CD14-positive monocyte (primary cell): ENCODE data around the gene MRPL4. TPM values are rescaled to one million over a fixed set of nuclear protein-coding genes. Genes with fewer than 3 reads are reported as not detected.
A peak's percentile ranks its signal among the peaks of the same experiment; 100 is the strongest.

ENCODE experiments used
- DNase-seq, 3 donors: peaks; one replicate each; pipeline ENCODE4 v3.0.0-alpha.2; 2011 to 2022
- H2AFZ ChIP-seq: 2 replicates; pipeline ENCODE4 v1.6.0; 2012; ENCODE audit warnings: mild to moderate bottlenecking, low read depth, low read length, inconsistent platforms; ENCODE audit not compliant: insufficient read depth, poor library complexity, severe bottlenecking
- H3K27ac ChIP-seq, 2 donors: 1 replicate in 1 of 2; 2 replicates in 1 of 2; pipeline ENCODE4 v1.5.1; 2012 to 2013; ENCODE audit warnings: low read length in 2 of 2, control low read depth in 1 of 2, inconsistent platforms in 1 of 2, low read depth in 1 of 2, mild to moderate bottlenecking in 1 of 2
- H3K27me3 ChIP-seq, 2 donors: one replicate each; pipeline versions ENCODE4 v1.6.0 to v1.6.1; 2011 to 2013; ENCODE audit warnings: low read length in 2 of 2; ENCODE audit not compliant: control insufficient read depth in 2 of 2, insufficient read depth in 2 of 2
- H3K36me3 ChIP-seq, 2 donors: replicated peaks in 1 of 2; 1 replicate in 1 of 2; 2 replicates in 1 of 2; pipeline versions ENCODE4 v1.5.1 to v1.6.1; 2012 to 2013; ENCODE audit warnings: low read length in 2 of 2, control low read depth in 1 of 2, inconsistent platforms in 1 of 2, mild to moderate bottlenecking in 1 of 2; ENCODE audit not compliant: insufficient read depth in 2 of 2, control insufficient read depth in 1 of 2
- H3K4me1 ChIP-seq, 2 donors: 1 replicate in 1 of 2; 2 replicates in 1 of 2; pipeline versions ENCODE4 v1.5.1 to v1.6.1; 2012 to 2013; ENCODE audit warnings: low read length in 2 of 2, control low read depth in 1 of 2, inconsistent platforms in 1 of 2, mild to moderate bottlenecking in 1 of 2, moderate library complexity in 1 of 2; ENCODE audit not compliant: insufficient read depth in 2 of 2, control insufficient read depth in 1 of 2
- H3K4me2 ChIP-seq: replicated peaks from 2 replicates; pipeline ENCODE3; 2012; ENCODE audit warnings: low read length, moderate library complexity, mild to moderate bottlenecking; ENCODE audit not compliant: poor library complexity, severe bottlenecking; ENCODE audit errors: extremely low read depth
- H3K4me3 ChIP-seq, 3 experiments: fragments of 200-600 bp in 1 of 3; sonication (generic) in 1 of 3; replicated peaks in 1 of 3; 1 replicate in 2 of 3; 2 replicates in 1 of 3; pipeline ENCODE4 v1.5.1; 2011 to 2013; ENCODE audit warnings: low read length in 3 of 3, mild to moderate bottlenecking in 3 of 3, control low read depth in 2 of 3, low read depth in 2 of 3, inconsistent platforms in 1 of 3, moderate library complexity in 1 of 3
- H3K79me2 ChIP-seq: 2 replicates; pipeline ENCODE4 v1.6.0; 2012; ENCODE audit warnings: mild to moderate bottlenecking, control low read depth, inconsistent platforms, low read length, moderate library complexity; ENCODE audit not compliant: insufficient read depth
- H3K9ac ChIP-seq: 2 replicates; pipeline ENCODE4 v1.6.0; 2017; ENCODE audit warnings: low read length, mild to moderate bottlenecking; ENCODE audit not compliant: insufficient read depth, poor library complexity, severe bottlenecking
- H3K9me3 ChIP-seq, 2 donors: replicated peaks in 1 of 2; 1 replicate in 1 of 2; 2 replicates in 1 of 2; pipeline versions ENCODE4 v1.5.1 to v1.6.1; 2012 to 2013; ENCODE audit warnings: low read length in 2 of 2, control low read depth in 1 of 2; ENCODE audit not compliant: control insufficient read depth in 1 of 2, insufficient read depth in 1 of 2
- H4K20me1 ChIP-seq: 2 replicates; pipeline ENCODE4 v1.6.0; 2012; ENCODE audit warnings: mild to moderate bottlenecking, low read length, control low read depth, moderate library complexity; ENCODE audit not compliant: insufficient read depth
- H3K27ac Mint-ChIP-seq, 7 donors: one replicate each; pipeline ENCODE4 v1.8.0; 2020; ENCODE audit warnings: mild to moderate bottlenecking in 7 of 7, mixed read lengths in 7 of 7, moderate library complexity in 6 of 7, inconsistent platforms in 2 of 7
- H3K27me3 Mint-ChIP-seq, 3 donors: one replicate each; pipeline ENCODE4 v1.8.0; 2021 to 2022; ENCODE audit warnings: low read depth in 3 of 3, mild to moderate bottlenecking in 3 of 3, mixed read lengths in 3 of 3, moderate library complexity in 3 of 3, inconsistent platforms in 1 of 3
- H3K36me3 Mint-ChIP-seq, 2 donors: one replicate each; pipeline ENCODE4 v1.8.0; 2020; ENCODE audit warnings: mixed read lengths in 2 of 2, inconsistent platforms in 1 of 2, mild to moderate bottlenecking in 1 of 2
- H3K4me1 Mint-ChIP-seq: one replicate; pipeline ENCODE4 v1.8.0; 2020; ENCODE audit warnings: mild to moderate bottlenecking, mixed read lengths
- H3K4me3 Mint-ChIP-seq, 2 donors: one replicate each; pipeline ENCODE4 v1.8.0; 2020; ENCODE audit warnings: mild to moderate bottlenecking in 2 of 2, mixed read lengths in 2 of 2, moderate library complexity in 1 of 2
- H3K9me3 Mint-ChIP-seq, 7 donors: one replicate each; pipeline ENCODE4 v1.8.0; 2020 to 2022; ENCODE audit warnings: mixed read lengths in 7 of 7, mild to moderate bottlenecking in 6 of 7, moderate library complexity in 6 of 7, inconsistent platforms in 2 of 7
- WGBS: methylation state at CpG from one replicate; pipeline ENCODE4 v1.1.5; 2013; ENCODE audit warnings: missing lambda C conversion rate; ENCODE audit not compliant: insufficient coverage; 5-methylcytosine and 5-hydroxymethylcytosine counted together
- intact Hi-C, 2 donors: fragments of 100-400 bp; cut with micrococcal nuclease; formaldehyde crosslinking; loops; one replicate each; pipeline versions ENCODE4 v1.15.0 to v1.15.1; 2023
- polyA plus RNA-seq, 3 donors: library from polyadenylated mRNA; depleted of rRNA in 1 of 3; unstranded in 2 of 3; stranded (reverse) in 1 of 3; fragments of 300-500 nt in 2 of 3; fragments of >200 nt in 1 of 3; fragmentation: Illumina TruSeq in 2 of 3; gene quantifications; 1 replicate in 2 of 3; 2 replicates in 1 of 3; pipeline ENCODE4 v1.2.3, GENCODE V29; 2012 to 2021
- TF ChIP-seq, protein P1 (sequence below): fragments of 200-600 bp; IDR thresholded peaks from one replicate; pipeline ENCODE4 v1.8.0; 2022; ENCODE audit warnings: antibody characterized with exemption, mild to moderate bottlenecking

MRPL4 gene
- polyA plus RNA-seq, 3 donors, result 20.4 to 40.2 (median 22.7) TPM

DNA sequence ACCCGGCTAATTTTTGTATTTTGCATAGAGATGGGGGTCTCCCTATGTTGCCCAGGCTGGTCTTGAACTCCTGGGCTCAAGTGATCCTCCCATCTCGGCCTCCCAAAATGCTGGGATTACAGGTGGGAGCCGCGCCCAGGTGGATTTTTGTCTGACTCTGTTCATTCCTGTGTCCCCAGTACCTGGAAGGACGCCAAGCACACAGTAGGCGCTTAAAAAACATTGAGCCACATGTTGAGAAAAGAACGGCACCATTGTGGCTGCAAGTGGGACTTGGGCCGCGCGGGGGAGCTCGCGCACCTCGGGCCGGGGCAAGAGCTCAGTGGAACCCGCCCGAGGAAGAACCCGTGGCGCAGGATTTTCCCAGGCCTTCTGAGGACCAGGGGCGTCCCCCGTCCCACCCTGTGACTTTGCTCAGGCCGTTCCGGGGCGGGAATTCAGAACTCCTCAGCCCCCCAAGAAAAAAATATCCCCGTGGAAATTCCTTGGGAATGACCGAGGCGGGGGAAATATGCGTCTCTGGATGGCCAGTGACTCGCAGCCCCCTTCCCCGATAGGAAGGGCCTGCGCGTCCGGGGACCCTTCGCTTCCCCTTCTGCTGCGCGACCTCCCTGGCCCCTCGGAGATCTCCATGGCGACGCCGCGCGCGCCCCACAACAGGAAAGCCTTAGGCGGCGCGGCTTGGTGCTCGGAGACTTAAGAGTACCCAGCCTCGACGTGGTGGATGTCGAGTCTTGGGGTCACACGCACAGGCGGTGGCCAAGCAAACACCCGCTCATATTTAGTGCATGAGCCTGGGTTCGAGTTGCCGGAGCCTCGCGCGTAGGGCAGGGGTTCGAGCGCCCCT, 17.5 kb downstream of the MRPL4 start:
- Histone ChIP-seq H3K4me1 (peaks cover 42 to 51% of the 10 kb centered on the region in 2 donors), H2AFZ (peak overlapping the region; percentile 73), H3K27ac (peak overlapping the region; percentile 95 to 96), H3K79me2 (peaks cover 30% of the 10 kb centered on the region), H3K9me3 (no peaks in the 10 kb centered on the region), H3K4me3 (peak overlapping the region; percentile 75 to 96 (median 76)), H4K20me1 (peaks cover 36% of the 10 kb centered on the region), H3K9ac (peak overlapping the region; percentile 92), H3K27me3 (no peaks in the 10 kb centered on the region), H3K36me3 (peaks cover 5 to 8% of the 10 kb centered on the region in 2 donors), H3K4me2 (peak overlapping the region; percentile 89)
- TF ChIP-seq, protein P1, sequence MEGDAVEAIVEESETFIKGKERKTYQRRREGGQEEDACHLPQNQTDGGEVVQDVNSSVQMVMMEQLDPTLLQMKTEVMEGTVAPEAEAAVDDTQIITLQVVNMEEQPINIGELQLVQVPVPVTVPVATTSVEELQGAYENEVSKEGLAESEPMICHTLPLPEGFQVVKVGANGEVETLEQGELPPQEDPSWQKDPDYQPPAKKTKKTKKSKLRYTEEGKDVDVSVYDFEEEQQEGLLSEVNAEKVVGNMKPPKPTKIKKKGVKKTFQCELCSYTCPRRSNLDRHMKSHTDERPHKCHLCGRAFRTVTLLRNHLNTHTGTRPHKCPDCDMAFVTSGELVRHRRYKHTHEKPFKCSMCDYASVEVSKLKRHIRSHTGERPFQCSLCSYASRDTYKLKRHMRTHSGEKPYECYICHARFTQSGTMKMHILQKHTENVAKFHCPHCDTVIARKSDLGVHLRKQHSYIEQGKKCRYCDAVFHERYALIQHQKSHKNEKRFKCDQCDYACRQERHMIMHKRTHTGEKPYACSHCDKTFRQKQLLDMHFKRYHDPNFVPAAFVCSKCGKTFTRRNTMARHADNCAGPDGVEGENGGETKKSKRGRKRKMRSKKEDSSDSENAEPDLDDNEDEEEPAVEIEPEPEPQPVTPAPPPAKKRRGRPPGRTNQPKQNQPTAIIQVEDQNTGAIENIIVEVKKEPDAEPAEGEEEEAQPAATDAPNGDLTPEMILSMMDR, result peak; percentile 98
- Mint-ChIP-seq H3K36me3 (peaks cover 11 to 28% of the 10 kb centered on the region in 2 donors), H3K4me1 (peaks cover 38% of the 10 kb centered on the region), H3K4me3 (peak overlapping the region; percentile 88 to 93), H3K27ac (peak overlapping the region; percentile 97 to 99 (median 98)), H3K9me3 (peaks cover 0 to 2% (median 0%) of the 10 kb centered on the region in 7 donors), H3K27me3 (peaks cover 2 to 4% (median 3%) of the 10 kb centered on the region in 3 donors)
- intact Hi-C loops, result loop anchor here (1.0 to 5.0 kb wide), 4 partner anchors 63 to 120 kb away; partner anchors contain the start of genes RAVER1 (in 2 of the 2) and TYK2 (in 1 of the 2)
- peak; percentile 84 to 97 (median 85) for DNase-seq
- WGBS, result under 1% methylated on average over 58 of the region's 59 CpGs

GRCh38 chr19:10270180-10270615, 18.2 kb downstream of the MRPL4 start:
- peaks cover 18 to 35% of the 10 kb centered on the region in 2 donors for H3K36me3 Mint-ChIP-seq
- Histone ChIP-seq H3K9ac (peak overlapping the region; percentile 92), H3K4me3 (peak overlapping the region; percentile 75 to 96 (median 76)), H3K36me3 (peaks cover 11 to 14% of the 10 kb centered on the region in 2 donors), H3K4me1 (peaks cover 42 to 55% of the 10 kb centered on the region in 2 donors), H2AFZ (peak overlapping the region; percentile 73), H3K9me3 (no peaks in the 10 kb centered on the region), H3K27me3 (no peaks in the 10 kb centered on the region), H3K4me2 (peak overlapping the region; percentile 89), H3K27ac (peak overlapping the region; percentile 95 to 96), H4K20me1 (peaks cover 42% of the 10 kb centered on the region), H3K79me2 (peaks cover 30% of the 10 kb centered on the region)
- TF ChIP-seq, protein P1, result no peak
- DNase-seq, result peak; percentile 93 to 97 (median 96)
- peak overlapping the region; percentile 97 to 99 (median 98) for H3K27ac Mint-ChIP-seq
- H3K27me3 Mint-ChIP-seq, result peaks cover 2 to 4% (median 3%) of the 10 kb centered on the region in 3 donors
- intact Hi-C loops, result loop anchor here (2.0 to 5.0 kb wide), 3 partner anchors 62 to 111 kb away; partner anchors contain the start of genes RAVER1 (in 2 of the 2) and TYK2 (in 1 of the 2)
- H3K9me3 Mint-ChIP-seq, result peaks cover 0 to 2% (median 0%) of the 10 kb centered on the region in 7 donors
- WGBS, result 0% methylated on average over 34 of the region's 37 CpGs
- H3K4me1 Mint-ChIP-seq, result peaks cover 41% of the 10 kb centered on the region
- peak overlapping the region; percentile 88 to 93 for H3K4me3 Mint-ChIP-seq
